ENCODE measurements around the gene MFSD1. TPM values are rescaled to one million over a fixed set of nuclear protein-coding genes. Genes with fewer than 3 reads are reported as not detected.

Gene MFSD1
- total and polyA plus RNA-seq, 9 of the 15 experiments (the other 6 are each of a cell fraction or from before 2014, with no cell fraction given): 8.7 to 49.5 (median 28.6) TPM

- TF ChIP-seq RNF219 (CRISPR knock-in tag; IDR thresholded peaks at IDR 0.05) (no peak), FOXM1 (IDR thresholded peaks at IDR 0.05; ENCODE audit: low read depth) (no peak), FOXM1 (CRISPR knock-in tag; IDR thresholded peaks at IDR 0.05; ENCODE audit: low read depth) (no peak), ZNF592 (IDR thresholded peaks at IDR 0.05) (no peak), ZNF75A (CRISPR knock-in tag; IDR thresholded peaks at IDR 0.05) (no peak), POLR2AphosphoS5 (IDR thresholded peaks at IDR 0.05; ENCODE audit: control insufficient read depth, insufficient read depth, low read depth, low read length) (no peak), PCBP2 (IDR thresholded peaks at IDR 0.05; ENCODE audit: low read depth, low read length, poor library complexity, severe bottlenecking) (no peak), CBFB (CRISPR knock-in tag; IDR thresholded peaks at IDR 0.05) (no peak), CLOCK (CRISPR knock-in tag; IDR thresholded peaks at IDR 0.05; ENCODE audit: borderline replicate concordance) (no peak)
Observed at GRCh38 chr3:158810823-158811724, 9.2 kb downstream of the MFSD1 start (continued).

Data from K562 (cell line).